ENCODE data around the gene ACOT4. TPM values are rescaled to one million over a fixed set of nuclear protein-coding genes. Genes with fewer than 3 reads are reported as not detected.
"Not testable (repeated sequence)": the region's sequence is repeated elsewhere in the genome, so short reads cannot be mapped to it uniquely, and the experiment has no call there.

Gene ACOT4
- total and polyA plus RNA-seq, 2 donors (not counting 3 experiments of a cell fraction or from before 2014, with no cell fraction given), result 0.46 to 0.69 TPM

GRCh38 chr14:73562256-73562655 is 29.4 kb upstream of the ACOT4 start:
- DNase-seq (ENCODE audit: low read depth, low spot score); H3K27ac ChIP-seq (ENCODE audit: insufficient read depth, low read depth, low read length); H2AFZ ChIP-seq (ENCODE audit: low read depth, low read length); POLR2A ChIA-PET; H3K36me3 ChIP-seq (ENCODE audit: control insufficient read depth in 2 of 2, extremely low read depth in 1 of 2, insufficient read depth in 2 of 2, low read length in 2 of 2); intact Hi-C loops (cut with micrococcal nuclease); H4K20me1 ChIP-seq (replicated peaks; ENCODE audit: control insufficient read depth, extremely low read depth, insufficient read depth, low read length); BruUV-seq (replicated peaks); H3K4me2 ChIP-seq (ENCODE audit: insufficient read depth, low read length); H3K9ac ChIP-seq (replicated peaks; ENCODE audit: extremely low read depth, insufficient read depth, low read length); H3K27me3 ChIP-seq (ENCODE audit: control insufficient read depth in 2 of 2, insufficient read depth in 2 of 2, low read length in 2 of 2); CTCF ChIA-PET; H3K4me3 ChIP-seq (replicated peaks in 1 of 3; ENCODE audit: insufficient read depth in 1 of 3, low read depth in 1 of 3, low read length in 3 of 3); H3K4me1 ChIP-seq (ENCODE audit: control insufficient read depth, extremely low read depth, insufficient read depth, low read length); dilution Hi-C loops (cut with MboI; ENCODE audit: extremely low pct_ligation_motif_present, low sequenced_read_pairs); H3K9me3 ChIP-seq (replicated peaks; ENCODE audit: control insufficient read depth, insufficient read depth, low read length); H3K9me1 ChIP-seq (replicated peaks; ENCODE audit: control insufficient read depth, extremely low read depth, insufficient read depth, low read length); H3K79me2 ChIP-seq (ENCODE audit: control insufficient read depth, insufficient read depth, low read length); FAIRE-seq: not testable (repeated sequence)

- intact Hi-C loops (cut with micrococcal nuclease); H3K4me1 ChIP-seq (ENCODE audit: control insufficient read depth, extremely low read depth, insufficient read depth, low read length); H3K27ac ChIP-seq (ENCODE audit: insufficient read depth, low read depth, low read length); dilution Hi-C loops (cut with MboI; ENCODE audit: extremely low pct_ligation_motif_present, low sequenced_read_pairs); H3K79me2 ChIP-seq (ENCODE audit: control insufficient read depth, insufficient read depth, low read length); POLR2A ChIA-PET; BruUV-seq (replicated peaks); H2AFZ ChIP-seq (ENCODE audit: low read depth, low read length); H3K4me2 ChIP-seq (ENCODE audit: insufficient read depth, low read length); H3K9me3 ChIP-seq (replicated peaks; ENCODE audit: control insufficient read depth, insufficient read depth, low read length); DNase-seq (ENCODE audit: low read depth, low spot score); H3K36me3 ChIP-seq (ENCODE audit: control insufficient read depth in 2 of 2, extremely low read depth in 1 of 2, insufficient read depth in 2 of 2, low read length in 2 of 2); FAIRE-seq; H3K4me3 ChIP-seq (replicated peaks in 1 of 3; ENCODE audit: insufficient read depth in 1 of 3, low read depth in 1 of 3, low read length in 3 of 3); H3K27me3 ChIP-seq (ENCODE audit: control insufficient read depth in 2 of 2, insufficient read depth in 2 of 2, low read length in 2 of 2); H3K9ac ChIP-seq (replicated peaks; ENCODE audit: extremely low read depth, insufficient read depth, low read length); H4K20me1 ChIP-seq (replicated peaks; ENCODE audit: control insufficient read depth, extremely low read depth, insufficient read depth, low read length); H3K9me1 ChIP-seq (replicated peaks; ENCODE audit: control insufficient read depth, extremely low read depth, insufficient read depth, low read length); CTCF ChIA-PET: not testable (repeated sequence)
Observed at GRCh38 chr14:73562696-73563095, 29.0 kb upstream of the ACOT4 start.

- not testable (repeated sequence) for H3K36me3 ChIP-seq (ENCODE audit: control insufficient read depth in 2 of 2, extremely low read depth in 1 of 2, insufficient read depth in 2 of 2, low read length in 2 of 2); BruUV-seq (replicated peaks)
Observed at GRCh38 chr14:73566431-73566830, 25.2 kb upstream of the ACOT4 start.

GRCh38 chr14:73566935-73567334 is 24.7 kb upstream of the ACOT4 start:
- H4K20me1 ChIP-seq (replicated peaks; ENCODE audit: control insufficient read depth, extremely low read depth, insufficient read depth, low read length); FAIRE-seq; BruUV-seq (replicated peaks); H3K36me3 ChIP-seq (ENCODE audit: control insufficient read depth in 2 of 2, extremely low read depth in 1 of 2, insufficient read depth in 2 of 2, low read length in 2 of 2); intact Hi-C loops (cut with micrococcal nuclease); H3K9ac ChIP-seq (replicated peaks; ENCODE audit: extremely low read depth, insufficient read depth, low read length); DNase-seq (ENCODE audit: low read depth, low spot score); H3K27ac ChIP-seq (ENCODE audit: insufficient read depth, low read depth, low read length); H3K79me2 ChIP-seq (ENCODE audit: control insufficient read depth, insufficient read depth, low read length); H3K27me3 ChIP-seq (ENCODE audit: control insufficient read depth in 2 of 2, insufficient read depth in 2 of 2, low read length in 2 of 2); H3K9me3 ChIP-seq (replicated peaks; ENCODE audit: control insufficient read depth, insufficient read depth, low read length); POLR2A ChIA-PET; dilution Hi-C loops (cut with MboI; ENCODE audit: extremely low pct_ligation_motif_present, low sequenced_read_pairs); H2AFZ ChIP-seq (ENCODE audit: low read depth, low read length); H3K9me1 ChIP-seq (replicated peaks; ENCODE audit: control insufficient read depth, extremely low read depth, insufficient read depth, low read length); H3K4me3 ChIP-seq (replicated peaks in 1 of 3; ENCODE audit: insufficient read depth in 1 of 3, low read depth in 1 of 3, low read length in 3 of 3); H3K4me2 ChIP-seq (ENCODE audit: insufficient read depth, low read length): not testable (repeated sequence)
- peaks cover 19% of the 10 kb centered on the region for H3K4me1 ChIP-seq (ENCODE audit: control insufficient read depth, extremely low read depth, insufficient read depth, low read length)
- CTCF ChIA-PET, result interaction anchor here (0.7 to 1.3 kb wide), 2 partner anchors 46 to 58 kb away, joined by 3 to 6 read pairs; partner anchors contain the start of gene ACOT6

More at GRCh38 chr14:73566431-73566830, 25.2 kb upstream of the ACOT4 start:
- H3K9me1 ChIP-seq (replicated peaks; ENCODE audit: control insufficient read depth, extremely low read depth, insufficient read depth, low read length); H3K9me3 ChIP-seq (replicated peaks; ENCODE audit: control insufficient read depth, insufficient read depth, low read length); H3K4me2 ChIP-seq (ENCODE audit: insufficient read depth, low read length); H3K27me3 ChIP-seq (ENCODE audit: control insufficient read depth in 2 of 2, insufficient read depth in 2 of 2, low read length in 2 of 2); H3K9ac ChIP-seq (replicated peaks; ENCODE audit: extremely low read depth, insufficient read depth, low read length); FAIRE-seq; H2AFZ ChIP-seq (ENCODE audit: low read depth, low read length); DNase-seq (ENCODE audit: low read depth, low spot score); H3K27ac ChIP-seq (ENCODE audit: insufficient read depth, low read depth, low read length); intact Hi-C loops (cut with micrococcal nuclease); H4K20me1 ChIP-seq (replicated peaks; ENCODE audit: control insufficient read depth, extremely low read depth, insufficient read depth, low read length); H3K4me3 ChIP-seq (replicated peaks in 1 of 3; ENCODE audit: insufficient read depth in 1 of 3, low read depth in 1 of 3, low read length in 3 of 3); H3K79me2 ChIP-seq (ENCODE audit: control insufficient read depth, insufficient read depth, low read length); dilution Hi-C loops (cut with MboI; ENCODE audit: extremely low pct_ligation_motif_present, low sequenced_read_pairs); POLR2A ChIA-PET: not testable (repeated sequence)
- peaks cover 19% of the 10 kb centered on the region for H3K4me1 ChIP-seq (ENCODE audit: control insufficient read depth, extremely low read depth, insufficient read depth, low read length)
- CTCF ChIA-PET, result interaction anchor here (1.3 kb wide), 1 partner anchor 58 kb away, joined by 6 read pairs; no protein-coding TSS in a partner anchor
